ENCODE results near the gene ADCY5. TPM values are rescaled to one million over a fixed set of nuclear protein-coding genes. Genes with fewer than 3 reads are reported as not detected.

ADCY5 gene
- total and polyA plus RNA-seq, 4 donors: 0.74 to 6.6 (median 2.9) TPM

DNA sequence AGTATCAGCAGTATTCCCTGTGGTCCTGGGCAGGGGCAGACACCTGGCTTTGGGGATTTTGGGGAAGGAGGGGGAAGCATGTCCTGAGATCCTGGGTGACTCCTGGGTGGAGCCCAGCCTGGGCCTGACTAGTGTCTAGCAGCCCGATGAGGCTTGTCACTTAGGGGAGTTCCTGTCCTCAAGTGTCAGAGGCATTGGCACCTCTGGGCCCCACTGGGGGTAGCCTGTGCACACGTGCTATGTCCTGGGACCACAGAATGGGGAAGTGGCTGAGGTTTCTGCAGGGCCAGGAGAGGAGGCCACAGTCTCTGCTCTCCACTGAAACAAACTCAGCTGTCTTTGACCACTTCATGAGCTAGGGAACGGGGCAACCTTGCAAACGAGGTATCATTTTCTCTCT, 31.5 kb upstream of the ADCY5 start:
- Histone ChIP-seq H3K9ac (ENCODE audit: low read depth in 1 of 2, low read length in 2 of 2) (no peak overlapping the region), H3K4me1 (ENCODE audit: control insufficient read depth in 4 of 4, insufficient read depth in 4 of 4, low read length in 3 of 4) (no peaks in the 10 kb centered on the region), H3K36me3 (ENCODE audit: control insufficient read depth in 4 of 4, insufficient read depth in 3 of 4, low read depth in 1 of 4, low read length in 3 of 4) (no peaks in the 10 kb centered on the region), H3K27me3 (ENCODE audit: control insufficient read depth in 4 of 4, insufficient read depth in 4 of 4, low read length in 3 of 4) (no peaks in the 10 kb centered on the region), H3K4me3 (ENCODE audit: low read depth in 1 of 3, low read length in 3 of 3) (no peak overlapping the region), H3K9me3 (ENCODE audit: control insufficient read depth in 4 of 4, low read length in 3 of 4) (no peaks in the 10 kb centered on the region), H3K27ac (ENCODE audit: low read depth in 1 of 2, low read length in 2 of 2) (no peak overlapping the region)
- WGBS: 76% methylated on average over 4 of the region's 4 CpGs
- TF ChIP-seq, protein P1, sequence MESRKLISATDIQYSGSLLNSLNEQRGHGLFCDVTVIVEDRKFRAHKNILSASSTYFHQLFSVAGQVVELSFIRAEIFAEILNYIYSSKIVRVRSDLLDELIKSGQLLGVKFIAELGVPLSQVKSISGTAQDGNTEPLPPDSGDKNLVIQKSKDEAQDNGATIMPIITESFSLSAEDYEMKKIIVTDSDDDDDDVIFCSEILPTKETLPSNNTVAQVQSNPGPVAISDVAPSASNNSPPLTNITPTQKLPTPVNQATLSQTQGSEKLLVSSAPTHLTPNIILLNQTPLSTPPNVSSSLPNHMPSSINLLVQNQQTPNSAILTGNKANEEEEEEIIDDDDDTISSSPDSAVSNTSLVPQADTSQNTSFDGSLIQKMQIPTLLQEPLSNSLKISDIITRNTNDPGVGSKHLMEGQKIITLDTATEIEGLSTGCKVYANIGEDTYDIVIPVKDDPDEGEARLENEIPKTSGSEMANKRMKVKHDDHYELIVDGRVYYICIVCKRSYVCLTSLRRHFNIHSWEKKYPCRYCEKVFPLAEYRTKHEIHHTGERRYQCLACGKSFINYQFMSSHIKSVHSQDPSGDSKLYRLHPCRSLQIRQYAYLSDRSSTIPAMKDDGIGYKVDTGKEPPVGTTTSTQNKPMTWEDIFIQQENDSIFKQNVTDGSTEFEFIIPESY (IDR thresholded peaks at IDR 0.05): no peak
- TF ChIP-seq JUND (IDR thresholded peaks at IDR 0.05) (no peak), YY1 (IDR thresholded peaks at IDR 0.05) (no peak), TAF1 (conservative IDR thresholded peaks at IDR 0.05) (no peak), RXRA (IDR thresholded peaks at IDR 0.05) (no peak), FOXA1 (IDR thresholded peaks at IDR 0.05) (no peak), FOXA2 (IDR thresholded peaks at IDR 0.05) (no peak), GABPA (IDR thresholded peaks at IDR 0.05 in 1 of 2, conservative IDR thresholded peaks at IDR 0.05 in 1 of 2) (no peak), HNF4G (IDR thresholded peaks at IDR 0.05) (no peak), NR2F2 (IDR thresholded peaks at IDR 0.05) (no peak), SP1 (IDR thresholded peaks at IDR 0.05) (no peak), RAD21 (IDR thresholded peaks at IDR 0.05) (no peak), EGR1 (IDR thresholded peaks at IDR 0.05; ENCODE audit: low read depth in 2 of 2) (no peak), HNF4A (conservative IDR thresholded peaks at IDR 0.05) (no peak)
- TF ChIP-seq, protein P2, sequence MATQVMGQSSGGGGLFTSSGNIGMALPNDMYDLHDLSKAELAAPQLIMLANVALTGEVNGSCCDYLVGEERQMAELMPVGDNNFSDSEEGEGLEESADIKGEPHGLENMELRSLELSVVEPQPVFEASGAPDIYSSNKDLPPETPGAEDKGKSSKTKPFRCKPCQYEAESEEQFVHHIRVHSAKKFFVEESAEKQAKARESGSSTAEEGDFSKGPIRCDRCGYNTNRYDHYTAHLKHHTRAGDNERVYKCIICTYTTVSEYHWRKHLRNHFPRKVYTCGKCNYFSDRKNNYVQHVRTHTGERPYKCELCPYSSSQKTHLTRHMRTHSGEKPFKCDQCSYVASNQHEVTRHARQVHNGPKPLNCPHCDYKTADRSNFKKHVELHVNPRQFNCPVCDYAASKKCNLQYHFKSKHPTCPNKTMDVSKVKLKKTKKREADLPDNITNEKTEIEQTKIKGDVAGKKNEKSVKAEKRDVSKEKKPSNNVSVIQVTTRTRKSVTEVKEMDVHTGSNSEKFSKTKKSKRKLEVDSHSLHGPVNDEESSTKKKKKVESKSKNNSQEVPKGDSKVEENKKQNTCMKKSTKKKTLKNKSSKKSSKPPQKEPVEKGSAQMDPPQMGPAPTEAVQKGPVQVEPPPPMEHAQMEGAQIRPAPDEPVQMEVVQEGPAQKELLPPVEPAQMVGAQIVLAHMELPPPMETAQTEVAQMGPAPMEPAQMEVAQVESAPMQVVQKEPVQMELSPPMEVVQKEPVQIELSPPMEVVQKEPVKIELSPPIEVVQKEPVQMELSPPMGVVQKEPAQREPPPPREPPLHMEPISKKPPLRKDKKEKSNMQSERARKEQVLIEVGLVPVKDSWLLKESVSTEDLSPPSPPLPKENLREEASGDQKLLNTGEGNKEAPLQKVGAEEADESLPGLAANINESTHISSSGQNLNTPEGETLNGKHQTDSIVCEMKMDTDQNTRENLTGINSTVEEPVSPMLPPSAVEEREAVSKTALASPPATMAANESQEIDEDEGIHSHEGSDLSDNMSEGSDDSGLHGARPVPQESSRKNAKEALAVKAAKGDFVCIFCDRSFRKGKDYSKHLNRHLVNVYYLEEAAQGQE (IDR thresholded peaks at IDR 0.05): no peak
- DNase-seq (ENCODE audit: low spot score): no peak

DNA sequence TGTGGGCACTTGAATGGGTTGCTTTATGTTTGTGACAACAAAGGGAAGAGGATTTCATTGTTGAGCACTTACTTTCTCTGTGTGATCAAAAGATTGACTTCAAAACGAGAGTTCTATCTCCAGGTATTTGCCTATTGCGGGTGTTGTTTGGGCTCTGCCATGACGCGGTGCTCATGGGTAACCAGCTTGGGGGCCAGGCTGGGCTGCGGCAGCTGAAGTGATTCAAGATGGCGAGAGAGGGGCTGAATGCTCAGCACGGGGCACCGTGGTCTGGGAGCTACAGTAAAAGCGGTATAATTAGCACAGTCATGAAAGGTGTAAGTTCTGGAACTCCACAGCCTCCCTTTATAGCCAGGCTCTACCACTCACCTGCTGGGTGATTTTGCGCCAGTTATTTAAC, 31.0 kb upstream of the ADCY5 start:
- DNase-seq (ENCODE audit: low spot score): no peak
- TF ChIP-seq FOXA1 (IDR thresholded peaks at IDR 0.05) (no peak), RXRA (IDR thresholded peaks at IDR 0.05) (no peak), TAF1 (conservative IDR thresholded peaks at IDR 0.05) (no peak)
- TF ChIP-seq, protein P2 (IDR thresholded peaks at IDR 0.05): no peak

More for the DNA sequence above, 31.0 kb upstream of the ADCY5 start:
- Histone ChIP-seq H3K4me1 (ENCODE audit: control insufficient read depth in 4 of 4, insufficient read depth in 4 of 4, low read length in 3 of 4) (no peaks in the 10 kb centered on the region), H3K4me3 (ENCODE audit: low read depth in 1 of 3, low read length in 3 of 3) (no peak overlapping the region), H3K27ac (ENCODE audit: low read depth in 1 of 2, low read length in 2 of 2) (no peak overlapping the region), H3K36me3 (ENCODE audit: control insufficient read depth in 4 of 4, insufficient read depth in 3 of 4, low read depth in 1 of 4, low read length in 3 of 4) (no peaks in the 10 kb centered on the region), H3K9ac (ENCODE audit: low read depth in 1 of 2, low read length in 2 of 2) (no peak overlapping the region), H3K27me3 (ENCODE audit: control insufficient read depth in 4 of 4, insufficient read depth in 4 of 4, low read length in 3 of 4) (no peaks in the 10 kb centered on the region), H3K9me3 (ENCODE audit: control insufficient read depth in 4 of 4, low read length in 3 of 4) (no peaks in the 10 kb centered on the region)
- WGBS: 96% methylated on average over 10 of the region's 10 CpGs

All from liver (tissue), 9 donors.